OCI-LY1 (cell line): Measurements from ENCODE around the gene ADARB2.

Experiments
- EZH2 ChIP-seq: fragments of 200-600 bp; sonication (generic), shearing (Covaris generic); IDR thresholded peaks from 2 replicates; pipeline ENCODE4 v1.8.0; 2017; ENCODE audit warnings: borderline replicate concordance, mixed run types, mild to moderate bottlenecking, antibody characterized with exemption, low read length, moderate library complexity, mixed read lengths
- TF ChIP-seq, protein P1 (sequence below): fragments of 200-600 bp; sonication (generic), shearing (Covaris generic); IDR thresholded peaks from 2 replicates; pipeline ENCODE4 v1.5.1; 2017; ENCODE audit warnings: mild to moderate bottlenecking, antibody characterized with exemption, low read length, moderate library complexity, mixed read lengths

DNA sequence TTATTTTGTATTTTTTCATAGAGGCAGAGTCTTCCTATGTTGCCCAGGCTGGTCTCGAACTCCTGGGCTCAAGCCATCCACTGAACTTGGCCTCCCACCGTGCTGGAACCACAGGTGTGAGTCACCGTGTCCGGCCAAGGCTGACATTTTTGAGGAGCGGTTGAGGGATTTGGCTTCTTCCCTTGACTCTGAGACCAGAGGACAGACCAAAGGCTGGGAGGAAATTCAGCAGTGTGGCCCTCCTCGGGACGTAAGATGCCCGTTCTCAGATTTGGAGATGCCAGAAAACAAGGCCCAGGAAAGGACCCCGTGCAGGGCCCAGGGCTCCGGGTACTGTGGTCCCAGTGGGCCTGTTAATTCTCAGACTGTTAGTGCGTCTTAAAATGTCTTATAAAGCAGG lies 535.0 kb downstream of the ADARB2 start:
- no peak for TF ChIP-seq EZH2
- TF ChIP-seq, protein P1, sequence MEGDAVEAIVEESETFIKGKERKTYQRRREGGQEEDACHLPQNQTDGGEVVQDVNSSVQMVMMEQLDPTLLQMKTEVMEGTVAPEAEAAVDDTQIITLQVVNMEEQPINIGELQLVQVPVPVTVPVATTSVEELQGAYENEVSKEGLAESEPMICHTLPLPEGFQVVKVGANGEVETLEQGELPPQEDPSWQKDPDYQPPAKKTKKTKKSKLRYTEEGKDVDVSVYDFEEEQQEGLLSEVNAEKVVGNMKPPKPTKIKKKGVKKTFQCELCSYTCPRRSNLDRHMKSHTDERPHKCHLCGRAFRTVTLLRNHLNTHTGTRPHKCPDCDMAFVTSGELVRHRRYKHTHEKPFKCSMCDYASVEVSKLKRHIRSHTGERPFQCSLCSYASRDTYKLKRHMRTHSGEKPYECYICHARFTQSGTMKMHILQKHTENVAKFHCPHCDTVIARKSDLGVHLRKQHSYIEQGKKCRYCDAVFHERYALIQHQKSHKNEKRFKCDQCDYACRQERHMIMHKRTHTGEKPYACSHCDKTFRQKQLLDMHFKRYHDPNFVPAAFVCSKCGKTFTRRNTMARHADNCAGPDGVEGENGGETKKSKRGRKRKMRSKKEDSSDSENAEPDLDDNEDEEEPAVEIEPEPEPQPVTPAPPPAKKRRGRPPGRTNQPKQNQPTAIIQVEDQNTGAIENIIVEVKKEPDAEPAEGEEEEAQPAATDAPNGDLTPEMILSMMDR: no peak
